Nephron (organoid): ENCODE results near the gene TH.
A peak's percentile ranks its signal among the peaks of the same experiment; 100 is the strongest.

Experiments
- H3K27ac Mint-ChIP-seq, 3 experiments: 2 replicates each; pipeline ENCODE4 v1.8.0; 2020; ENCODE audit warnings: mixed read lengths in 3 of 3, mild to moderate bottlenecking in 2 of 3, moderate library complexity in 1 of 3
- H3K27me3 Mint-ChIP-seq: 2 replicates; pipeline ENCODE4 v1.8.0; 2021; ENCODE audit warnings: low read depth, mild to moderate bottlenecking, moderate library complexity, mixed read lengths
- H3K36me3 Mint-ChIP-seq: 2 replicates; pipeline ENCODE4 v1.8.0; 2020; ENCODE audit warnings: low read depth, mixed read lengths
- H3K4me1 Mint-ChIP-seq: 2 replicates; pipeline ENCODE4 v1.8.0; 2020; ENCODE audit warnings: mixed read lengths
- H3K4me3 Mint-ChIP-seq, 3 experiments: 2 replicates each; pipeline ENCODE4 v1.8.0; 2020; ENCODE audit warnings: mild to moderate bottlenecking in 3 of 3, mixed read lengths in 3 of 3, moderate library complexity in 2 of 3
- H3K9me3 Mint-ChIP-seq: 2 replicates; pipeline ENCODE4 v1.8.0; 2020; ENCODE audit warnings: mixed read lengths
- CTCF ChIP-seq, 3 experiments: fragments of 200-600 bp; sonication (generic); IDR thresholded peaks; one replicate each; pipeline ENCODE4 v1.5.0; 2021; ENCODE audit warnings: antibody characterized with exemption in 3 of 3; ENCODE audit not compliant: unreplicated experiment in 3 of 3

The TH gene

DNA sequence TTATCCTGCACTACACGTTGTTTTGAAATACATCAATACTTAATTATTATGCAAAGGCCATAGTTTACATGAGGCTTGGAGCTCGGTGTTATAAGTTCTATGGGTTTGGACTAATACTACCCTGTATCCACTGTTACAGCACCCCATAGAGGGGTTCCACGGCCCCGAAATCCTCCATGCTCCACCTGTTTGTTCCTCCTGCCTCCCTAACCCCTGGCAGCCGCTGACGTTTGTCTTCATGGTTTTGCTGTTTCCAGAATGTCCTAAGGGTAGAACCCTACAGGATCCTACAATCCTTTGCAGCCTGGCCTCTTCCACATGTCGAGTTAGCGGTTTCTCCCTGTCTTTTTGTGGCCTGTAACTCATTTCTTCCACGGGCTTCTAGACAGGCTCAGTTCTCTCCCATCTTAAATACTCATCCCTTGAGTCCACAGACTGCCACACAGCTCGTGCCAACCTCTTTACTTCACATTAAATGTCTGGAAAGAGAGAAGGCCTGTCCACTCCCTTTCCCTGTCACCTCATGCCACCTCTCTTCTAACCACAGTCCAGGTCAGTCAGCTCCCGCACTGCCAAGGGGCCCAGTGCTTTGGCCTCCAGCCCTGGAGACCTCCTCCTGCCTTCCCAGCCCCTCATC, 42.4 kb upstream of the TH start:
- TF ChIP-seq CTCF (IDR thresholded peaks at IDR 0.05; ENCODE audit: unreplicated experiment in 3 of 3): no peak
- H3K9me3 Mint-ChIP-seq: no peaks in the 10 kb centered on the region
- H3K27me3 Mint-ChIP-seq: peaks cover 14% of the 10 kb centered on the region
- no peaks in the 10 kb centered on the region for H3K36me3 Mint-ChIP-seq
- H3K27ac Mint-ChIP-seq: peak overlapping the region; percentile 57 to 69 (median 69)
- H3K4me1 Mint-ChIP-seq: peaks cover 40% of the 10 kb centered on the region
- peak overlapping the region; percentile 11 to 37 (median 14) for H3K4me3 Mint-ChIP-seq

DNA sequence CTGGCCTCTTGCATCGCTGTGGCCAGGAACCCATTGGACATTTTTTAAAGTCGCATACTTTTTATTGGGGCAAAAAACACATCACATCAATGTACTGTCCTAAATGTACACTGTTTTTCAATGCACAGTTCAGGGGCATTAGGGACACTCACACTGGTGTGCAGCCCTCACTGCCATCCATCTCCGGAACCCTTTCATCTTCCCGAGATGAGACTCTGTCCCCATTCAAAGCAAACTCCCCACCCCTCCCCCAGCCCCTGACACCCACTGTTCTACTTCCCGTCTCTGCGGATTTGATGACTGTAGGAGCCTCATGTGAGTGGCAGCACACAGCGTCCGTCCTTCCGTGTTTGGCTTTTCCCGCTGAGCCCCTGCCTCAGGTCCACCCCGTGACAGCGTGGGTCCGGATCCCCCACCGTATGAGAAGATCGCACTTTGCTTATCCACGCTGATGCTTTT, 41.8 kb upstream of the TH start:
- H3K27me3 Mint-ChIP-seq: peaks cover 11% of the 10 kb centered on the region
- TF ChIP-seq CTCF (IDR thresholded peaks at IDR 0.05; ENCODE audit: unreplicated experiment in 3 of 3): no peak
- no peaks in the 10 kb centered on the region for H3K9me3 Mint-ChIP-seq
- H3K4me3 Mint-ChIP-seq: peak overlapping the region in 1 of 3 experiments; percentile 13
- H3K27ac Mint-ChIP-seq: peak overlapping the region in 2 of 3 experiments; percentile 57 to 69
- no peaks in the 10 kb centered on the region for H3K36me3 Mint-ChIP-seq
- peaks cover 41% of the 10 kb centered on the region for H3K4me1 Mint-ChIP-seq

DNA sequence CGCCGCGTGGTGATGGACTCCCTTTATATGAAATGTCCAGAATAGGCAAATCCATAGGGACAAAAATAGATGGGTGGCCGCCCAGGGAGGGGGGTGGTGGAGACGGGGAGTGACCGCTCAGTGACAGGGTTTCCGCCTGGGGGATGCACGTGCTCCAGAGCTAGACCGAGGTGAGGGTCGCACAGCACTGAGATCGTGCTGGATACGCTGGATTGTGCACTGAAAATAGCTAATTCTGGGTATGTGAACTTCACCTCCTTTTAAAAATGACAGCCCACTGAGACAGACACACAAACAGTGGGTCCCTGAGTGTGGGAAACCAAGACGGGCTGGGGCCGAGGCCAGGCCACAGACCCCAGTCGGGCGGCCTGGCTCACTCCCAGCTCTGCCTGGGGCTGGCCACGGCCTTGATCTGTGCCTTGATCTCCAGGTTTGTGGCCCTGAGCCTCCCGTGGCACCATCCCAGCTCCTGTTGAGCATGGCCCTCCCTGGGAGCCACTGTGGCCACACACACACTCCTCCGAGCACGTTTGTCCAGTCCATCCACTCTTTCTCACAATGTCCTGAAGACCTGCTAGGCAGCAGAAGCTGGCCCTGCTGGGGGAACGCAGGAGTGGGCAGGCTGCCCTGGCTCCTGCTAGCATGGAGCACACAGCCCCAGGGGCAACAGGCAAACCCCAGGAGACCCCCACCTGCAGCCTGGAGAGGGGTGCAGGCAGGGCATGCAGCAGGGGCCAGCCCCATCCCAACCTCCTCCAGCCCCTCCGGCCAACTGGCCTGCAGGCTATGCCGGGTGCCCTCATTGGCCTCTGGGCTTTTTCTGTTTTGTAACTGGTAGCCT, 41.0 kb upstream of the TH start:
- H3K27me3 Mint-ChIP-seq: peaks cover 13% of the 10 kb centered on the region
- no peaks in the 10 kb centered on the region for H3K36me3 Mint-ChIP-seq
- peak overlapping the region in 2 of 3 experiments; percentile 63 to 65 for H3K27ac Mint-ChIP-seq
- H3K9me3 Mint-ChIP-seq: no peaks in the 10 kb centered on the region
- peaks cover 48% of the 10 kb centered on the region for H3K4me1 Mint-ChIP-seq
- no peak overlapping the region for H3K4me3 Mint-ChIP-seq
- no peak for TF ChIP-seq CTCF (IDR thresholded peaks at IDR 0.05; ENCODE audit: unreplicated experiment in 3 of 3)

DNA sequence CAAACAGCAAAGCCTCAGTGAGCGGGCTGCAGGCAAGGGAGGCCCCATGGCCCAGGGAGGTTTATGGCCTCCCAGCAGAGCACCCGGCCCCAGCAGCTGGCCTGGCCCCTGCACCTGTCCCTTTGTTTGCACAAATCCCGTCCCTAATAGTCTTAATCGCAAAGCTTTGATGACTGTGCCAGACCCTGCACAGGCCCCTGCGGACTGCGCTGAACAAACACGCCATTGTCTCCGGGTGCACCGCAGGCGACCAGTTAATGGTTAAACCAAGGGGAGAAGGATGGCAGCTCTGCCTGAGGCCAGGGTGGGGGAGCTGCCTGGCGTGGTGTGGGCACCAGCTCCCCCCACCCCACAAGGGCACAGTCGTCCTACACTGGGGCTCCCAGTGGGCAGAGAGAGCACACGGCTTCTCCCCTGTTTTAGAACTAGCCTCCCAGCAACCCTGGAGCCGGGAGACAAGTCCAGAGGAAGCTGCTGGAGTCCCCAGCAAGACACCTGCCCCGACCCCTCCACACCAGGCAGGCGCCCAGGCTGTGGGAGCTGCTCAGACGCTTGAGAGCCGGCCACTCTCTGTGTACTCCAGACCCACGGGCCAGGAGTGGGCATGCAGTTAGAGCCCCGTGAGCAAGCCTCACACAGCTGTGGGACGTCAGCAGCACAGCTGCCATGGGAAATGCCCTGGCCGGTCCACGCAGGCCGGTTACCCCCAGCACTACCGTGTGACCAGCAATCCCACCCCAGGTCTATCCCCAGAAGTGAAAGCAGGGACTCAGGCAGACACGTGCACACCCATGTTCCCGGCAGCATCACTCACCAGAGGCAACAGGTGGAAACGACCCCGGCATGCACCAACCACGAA, 39.7 kb upstream of the TH start:
- Mint-ChIP-seq H3K9me3 (no peaks in the 10 kb centered on the region), H3K27me3 (peaks cover 18% of the 10 kb centered on the region), H3K4me1 (peaks cover 48% of the 10 kb centered on the region), H3K4me3 (no peak overlapping the region), H3K36me3 (no peaks in the 10 kb centered on the region), H3K27ac (peak overlapping the region; percentile 41 to 87 (median 63))
- TF ChIP-seq CTCF (IDR thresholded peaks at IDR 0.05; ENCODE audit: unreplicated experiment in 3 of 3): no peak

DNA sequence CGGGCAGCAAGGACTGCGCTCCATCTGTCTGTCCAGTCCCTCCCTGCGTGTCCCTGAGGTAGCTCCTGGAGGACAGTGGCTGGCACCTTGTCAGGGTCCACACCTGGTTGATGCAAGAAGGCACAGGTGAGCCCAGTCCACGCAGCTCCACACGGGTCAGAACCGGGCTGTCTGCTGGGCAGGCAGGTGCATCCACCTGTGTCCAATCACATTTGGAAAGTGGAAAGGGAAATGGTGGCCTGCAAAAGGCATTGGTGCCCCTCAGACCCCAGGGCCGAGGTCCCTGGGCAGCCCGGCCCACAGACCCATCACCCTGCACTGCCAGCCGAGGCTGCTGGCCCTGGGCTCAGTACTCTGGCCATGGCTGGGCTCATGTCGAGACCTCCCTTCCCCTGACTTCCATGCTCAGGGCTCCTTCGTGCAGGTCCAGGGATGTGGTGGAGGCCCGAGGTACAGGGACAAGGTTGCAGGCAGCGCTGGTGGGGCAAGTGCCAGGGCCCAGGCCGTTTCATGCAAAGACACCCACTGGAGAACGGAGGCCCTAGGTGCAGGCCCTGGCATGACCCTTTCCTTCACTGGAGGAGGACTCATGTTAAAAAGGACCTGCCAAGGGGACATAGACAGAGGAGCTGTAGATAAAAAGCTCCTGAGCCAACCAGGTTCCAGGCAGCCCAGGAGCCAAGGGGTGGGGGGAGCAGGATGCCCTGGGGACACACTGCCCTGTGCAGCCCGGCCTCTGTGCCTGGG, 38.9 kb upstream of the TH start:
- no peak overlapping the region for H3K4me3 Mint-ChIP-seq
- TF ChIP-seq CTCF (IDR thresholded peaks at IDR 0.05; ENCODE audit: unreplicated experiment in 3 of 3): no peak
- H3K4me1 Mint-ChIP-seq: peaks cover 48% of the 10 kb centered on the region
- peaks cover 18% of the 10 kb centered on the region for H3K27me3 Mint-ChIP-seq
- peak overlapping the region in 2 of 3 experiments; percentile 63 to 75 for H3K27ac Mint-ChIP-seq
- H3K9me3 Mint-ChIP-seq: no peaks in the 10 kb centered on the region
- no peaks in the 10 kb centered on the region for H3K36me3 Mint-ChIP-seq
